T-helper 17 cell (primary cell): ENCODE results near the gene CERS2. TPM values are rescaled to one million over a fixed set of nuclear protein-coding genes. Genes with fewer than 3 reads are reported as not detected.
A peak's percentile ranks its signal among the peaks of the same experiment; 100 is the strongest.
"Not testable (repeated sequence)": the region's sequence is repeated elsewhere in the genome, so short reads cannot be mapped to it uniquely, and the experiment has no call there.

Experiments used
- ATAC-seq: fragments of 150-1000 bp; cut with Tn5 transposase; 2 replicates; pipeline ENCODE4 v1.10.0; 2021; ENCODE audit warnings: mild to moderate bottlenecking, moderate library complexity
- DNase-seq, 3 donors: peaks; one replicate each; pipeline versions ENCODE4 v3.0.0 to v3.0.0-alpha.2; 2020 to 2021
- H3K9me3 ChIP-seq: one replicate; pipeline ENCODE4 v1.7.0; 2013; ENCODE audit warnings: low read length, mild to moderate bottlenecking; ENCODE audit not compliant: control insufficient read depth, poor library complexity, severe bottlenecking
- H3K27ac Mint-ChIP-seq: one replicate; pipeline ENCODE4 v1.8.0; 2022; ENCODE audit warnings: mild to moderate bottlenecking, moderate library complexity, mixed read lengths
- H3K27me3 Mint-ChIP-seq: one replicate; pipeline ENCODE4 v1.8.0; 2022; ENCODE audit warnings: mixed read lengths
- H3K36me3 Mint-ChIP-seq: one replicate; pipeline ENCODE4 v1.8.0; 2022; ENCODE audit warnings: low read depth, mixed read lengths
- H3K4me1 Mint-ChIP-seq: one replicate; pipeline ENCODE4 v1.8.0; 2022; ENCODE audit warnings: mild to moderate bottlenecking, mixed read lengths
- H3K4me3 Mint-ChIP-seq: one replicate; pipeline ENCODE4 v1.8.0; 2022; ENCODE audit warnings: mild to moderate bottlenecking, moderate library complexity, mixed read lengths
- total RNA-seq, 4 donors: library from RNA in 2 of 4; stranded (reverse) in 2 of 4; gene quantifications; one replicate each; pipeline ENCODE4 v1.2.3 and lab custom pipeline; 2022 to 2026

CERS2 gene
- total RNA-seq, 2 donors from 2014 or later, result 108 to 142 TPM

DNA sequence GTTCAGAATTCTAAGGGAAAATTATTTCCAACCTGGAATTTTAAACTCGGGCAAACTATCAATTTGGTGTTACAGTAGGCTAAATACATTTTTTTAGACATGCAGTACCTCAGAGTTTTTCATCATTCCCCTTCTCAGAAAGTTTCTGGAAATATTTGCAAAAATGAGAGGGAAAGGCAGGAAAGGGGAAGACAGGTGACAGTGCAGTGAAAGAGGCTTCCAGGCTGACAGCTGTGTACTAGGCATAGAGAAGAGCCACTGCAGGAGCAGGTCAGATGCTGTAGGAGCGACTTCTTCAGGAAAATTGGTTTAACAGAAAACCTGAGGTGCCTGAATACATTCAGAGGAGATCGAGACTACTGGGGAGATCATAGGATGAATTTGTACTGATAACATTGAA, 19.9 kb downstream of the CERS2 start:
- ATAC-seq (no peak), DNase-seq (no peak)
- no peak overlapping the region for H3K4me3 Mint-ChIP-seq
- H3K9me3 ChIP-seq, result no peaks in the 10 kb centered on the region
- H3K4me1 Mint-ChIP-seq, result peaks cover 7% of the 10 kb centered on the region
- H3K36me3 Mint-ChIP-seq, result peaks cover 11% of the 10 kb centered on the region
- H3K27ac Mint-ChIP-seq, result no peak overlapping the region
- H3K27me3 Mint-ChIP-seq, result no peaks in the 10 kb centered on the region

DNA sequence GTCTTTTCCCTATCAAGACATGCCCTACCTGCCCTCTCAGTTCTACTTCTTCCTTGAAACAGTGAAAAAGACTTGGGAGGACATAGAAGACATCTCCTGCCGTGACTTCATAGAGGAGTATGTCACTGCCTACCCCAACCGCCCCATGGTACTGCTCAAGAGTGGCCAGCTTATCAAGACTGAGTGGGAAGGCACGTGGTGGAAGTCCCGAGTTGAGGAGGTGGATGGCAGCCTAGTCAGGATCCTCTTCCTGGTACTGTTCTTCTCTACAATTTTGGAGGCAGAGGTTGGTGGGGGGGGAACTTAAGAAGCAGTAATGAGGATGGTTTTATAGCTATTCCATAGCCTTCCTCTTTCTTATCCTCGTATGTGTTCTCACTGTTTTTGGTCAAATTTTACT, 29.8 kb downstream of the CERS2 start:
- Mint-ChIP-seq H3K36me3 (peaks cover 13% of the 10 kb centered on the region), H3K4me3 (no peak overlapping the region), H3K27me3 (no peaks in the 10 kb centered on the region), H3K4me1 (peaks cover 2% of the 10 kb centered on the region), H3K27ac (no peak overlapping the region)
- no peak for DNase-seq
- no peak for ATAC-seq
- no peaks in the 10 kb centered on the region for H3K9me3 ChIP-seq

DNA sequence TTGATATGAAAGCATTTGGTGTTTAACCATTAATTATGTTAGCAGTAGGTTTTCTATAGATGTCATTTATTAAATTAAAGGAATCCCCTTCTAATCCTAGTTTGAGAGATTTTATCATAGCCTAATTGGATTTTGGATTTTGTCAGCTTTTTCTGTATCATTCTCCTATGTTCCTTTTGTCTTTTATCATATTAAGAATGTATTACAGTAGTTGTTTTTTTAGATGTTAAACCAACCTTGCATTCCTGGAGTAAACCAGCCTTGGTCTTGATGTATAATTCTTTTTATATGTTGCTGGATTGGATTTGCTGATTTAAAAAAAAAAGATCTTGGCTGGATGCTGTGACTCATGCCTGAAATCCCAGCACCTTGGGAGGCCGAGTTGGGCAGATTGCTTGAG, 42.9 kb downstream of the CERS2 start:
- no peaks in the 10 kb centered on the region for H3K9me3 ChIP-seq
- Mint-ChIP-seq H3K27ac (no peak overlapping the region), H3K36me3 (peaks cover 20% of the 10 kb centered on the region), H3K4me1 (peaks cover 19% of the 10 kb centered on the region), H3K27me3 (no peaks in the 10 kb centered on the region), H3K4me3 (no peak overlapping the region)
- no peak for ATAC-seq
- no peak for DNase-seq

DNA sequence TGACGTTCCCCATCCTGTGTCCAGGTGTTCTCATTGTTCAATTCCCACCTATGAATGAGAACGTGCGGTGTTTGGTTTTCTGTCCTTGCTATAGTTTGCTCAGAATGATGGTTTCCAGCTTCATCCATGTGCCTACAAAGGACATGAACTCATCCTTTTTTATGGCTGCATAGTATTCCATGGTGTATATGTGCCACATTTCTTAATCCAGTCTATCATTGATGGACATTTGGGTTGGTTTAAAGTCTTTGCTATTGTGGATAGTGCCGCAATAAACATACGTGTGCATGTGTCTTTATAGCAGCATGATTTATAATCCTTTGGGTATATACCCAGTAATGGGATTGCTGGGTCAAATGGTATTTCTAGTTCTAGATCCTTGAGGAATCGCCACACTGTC, 45.9 kb downstream of the CERS2 start:
- not testable (repeated sequence) for H3K27me3 Mint-ChIP-seq, DNase-seq, H3K4me3 Mint-ChIP-seq, ATAC-seq, H3K27ac Mint-ChIP-seq, H3K9me3 ChIP-seq
- peaks cover 13% of the 10 kb centered on the region for H3K4me1 Mint-ChIP-seq
- peaks cover 15% of the 10 kb centered on the region for H3K36me3 Mint-ChIP-seq

DNA sequence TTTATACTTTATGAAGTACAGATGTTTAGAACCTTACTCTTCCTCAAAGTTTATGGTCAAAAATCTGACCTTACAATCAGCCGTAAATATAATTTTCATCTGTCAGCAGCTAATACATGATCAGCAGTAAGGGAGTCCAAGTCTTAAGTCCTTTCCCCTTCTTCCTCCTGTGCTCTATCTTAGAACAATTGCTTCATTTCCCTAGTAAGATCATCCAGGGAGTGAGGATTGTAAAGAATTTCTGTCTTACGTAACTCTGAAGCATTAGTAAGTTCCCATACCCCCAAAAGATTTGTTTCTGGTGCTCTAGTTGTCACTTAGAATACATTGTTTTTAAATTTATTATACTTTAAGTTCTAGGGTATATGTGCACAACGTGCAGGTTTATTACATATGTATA, 46.3 kb downstream of the CERS2 start:
- H3K27ac Mint-ChIP-seq, result no peak overlapping the region
- ATAC-seq (no peak), DNase-seq (no peak)
- H3K9me3 ChIP-seq, result no peaks in the 10 kb centered on the region
- H3K4me3 Mint-ChIP-seq, result peak overlapping the region; percentile 43
- peaks cover 13% of the 10 kb centered on the region for H3K4me1 Mint-ChIP-seq
- H3K27me3 Mint-ChIP-seq, result no peaks in the 10 kb centered on the region
- H3K36me3 Mint-ChIP-seq, result peaks cover 15% of the 10 kb centered on the region

DNA sequence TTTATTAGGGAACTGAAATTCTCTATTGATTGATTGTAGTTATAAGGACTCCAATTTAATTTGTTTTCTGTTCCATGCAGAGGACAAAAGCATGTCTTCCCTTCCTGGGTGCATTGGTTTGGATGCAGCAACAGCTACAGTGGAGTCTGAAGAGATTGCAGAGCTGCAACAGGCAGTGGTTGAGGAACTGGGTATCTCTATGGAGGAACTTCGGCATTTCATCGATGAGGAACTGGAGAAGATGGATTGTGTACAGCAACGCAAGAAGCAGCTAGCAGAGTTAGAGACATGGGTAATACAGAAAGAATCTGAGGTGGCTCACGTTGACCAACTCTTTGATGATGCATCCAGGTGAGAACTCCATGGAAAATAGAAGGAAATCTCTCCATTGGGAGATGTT, 47.0 kb downstream of the CERS2 start:
- peaks cover 13% of the 10 kb centered on the region for H3K4me1 Mint-ChIP-seq
- no peak for ATAC-seq
- no peaks in the 10 kb centered on the region for H3K27me3 Mint-ChIP-seq
- peaks cover 15% of the 10 kb centered on the region for H3K36me3 Mint-ChIP-seq
- H3K9me3 ChIP-seq, result no peaks in the 10 kb centered on the region
- no peak for DNase-seq
- H3K4me3 Mint-ChIP-seq, result peak overlapping the region; percentile 9
- peak overlapping the region; percentile 94 for H3K27ac Mint-ChIP-seq

DNA sequence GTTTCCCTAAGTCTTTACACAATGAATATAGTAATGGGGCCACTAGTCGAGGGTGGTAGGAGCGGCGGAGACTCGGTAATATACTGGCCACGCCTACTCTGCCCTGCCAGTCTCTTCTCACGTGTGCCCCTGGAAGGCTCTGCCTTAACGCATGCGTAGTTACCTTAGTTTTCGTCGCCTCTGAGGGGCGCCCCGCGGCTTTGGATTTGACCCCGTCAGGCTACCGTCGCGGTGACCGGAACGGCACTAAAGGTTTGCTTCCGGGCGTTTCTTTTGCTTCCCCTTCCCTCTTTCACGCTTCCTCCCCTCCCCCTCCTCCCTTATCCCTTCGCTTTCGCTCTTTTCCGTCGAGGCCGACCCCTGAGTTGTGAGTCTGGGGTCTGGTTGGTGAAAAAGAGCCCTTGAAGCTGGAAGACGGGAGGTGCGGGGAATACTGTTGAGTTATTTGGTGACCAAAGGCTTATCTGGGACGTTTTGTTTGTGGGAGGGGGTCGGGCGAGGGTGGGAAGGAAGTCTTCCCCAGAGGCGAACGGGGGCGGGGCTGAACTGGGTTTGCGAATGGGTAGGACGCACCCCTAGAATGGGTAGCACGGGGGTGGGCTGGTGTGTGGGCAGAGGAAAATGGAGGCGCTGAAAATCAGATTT, 48.4 kb downstream of the CERS2 start, which contains the start of gene SETDB1:
SETDB1 (plus strand) TSS at position 267 of the 645 bp plus-strand sequence. CDS start 1,352 bp downstream, outside the sequence.
- peaks cover 13% of the 10 kb centered on the region for H3K36me3 Mint-ChIP-seq

DNA sequence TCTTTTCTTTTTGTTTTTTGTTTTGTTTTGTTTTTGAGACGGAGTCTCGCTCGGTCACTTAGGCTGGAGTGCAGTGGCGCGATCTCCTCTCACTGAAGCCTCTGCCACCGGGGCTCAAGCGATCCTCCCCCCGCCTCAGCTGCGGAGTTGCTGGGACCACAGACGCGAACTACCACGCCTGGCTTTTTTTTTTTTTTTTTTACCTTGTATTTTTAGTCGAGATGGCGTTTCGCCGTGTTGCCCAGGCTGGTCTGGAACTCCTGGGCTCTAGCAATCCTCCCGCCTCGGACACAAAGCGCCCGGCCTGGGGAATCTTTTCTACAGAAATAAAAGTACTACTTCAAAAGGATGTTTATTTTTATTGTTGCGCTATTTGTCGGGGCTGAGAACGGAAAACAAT, 49.6 kb downstream of the CERS2 start:
- H3K27ac Mint-ChIP-seq, result peak overlapping the region; percentile 94

More for the DNA sequence above, 48.4 kb downstream of the CERS2 start, which contains the start of gene SETDB1:
- Mint-ChIP-seq H3K4me3 (peak within 1 kb of the TSS; percentile 95), H3K27ac (peak within 1 kb of the TSS; percentile 94), H3K4me1 (peaks cover 18% of the 10 kb centered on the region), H3K27me3 (no peaks in the 10 kb centered on the region)
- peak; percentile 97 for ATAC-seq
- no peaks in the 10 kb centered on the region for H3K9me3 ChIP-seq
- DNase-seq, result peak; percentile 73 to 82 (median 80)

DNA sequence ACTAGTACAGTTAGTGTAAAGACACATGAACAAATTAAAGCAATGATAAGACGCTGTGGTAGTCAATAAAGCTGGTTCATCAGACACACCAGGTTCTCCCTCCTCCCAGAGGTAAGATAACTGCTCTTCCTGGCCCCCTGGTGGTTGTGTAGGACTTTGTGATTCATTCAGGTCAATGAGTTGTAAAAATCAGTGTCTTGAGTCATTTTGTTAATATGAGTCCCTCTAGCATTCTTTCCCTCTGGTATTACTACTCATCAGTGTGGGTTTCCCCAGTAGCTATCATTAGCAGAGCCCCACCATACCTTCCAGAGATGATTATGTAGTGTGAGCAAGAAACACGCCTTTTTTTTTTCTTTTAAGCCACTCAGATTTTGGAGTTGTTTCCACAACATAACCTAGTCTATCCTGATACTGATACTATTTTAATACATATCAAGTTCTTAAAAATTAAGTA, 52.1 kb downstream of the CERS2 start:
- H3K36me3 Mint-ChIP-seq, result peaks cover 3% of the 10 kb centered on the region
- no peak overlapping the region for H3K4me3 Mint-ChIP-seq
- peak overlapping the region; percentile 69 for H3K27ac Mint-ChIP-seq

More for the DNA sequence above, 49.6 kb downstream of the CERS2 start:
- no peaks in the 10 kb centered on the region for H3K27me3 Mint-ChIP-seq
- H3K9me3 ChIP-seq, result no peaks in the 10 kb centered on the region
- peak overlapping the region; percentile 95 for H3K4me3 Mint-ChIP-seq
- ATAC-seq (no peak), DNase-seq (no peak)
- H3K4me1 Mint-ChIP-seq, result peaks cover 18% of the 10 kb centered on the region
- peaks cover 11% of the 10 kb centered on the region for H3K36me3 Mint-ChIP-seq

DNA sequence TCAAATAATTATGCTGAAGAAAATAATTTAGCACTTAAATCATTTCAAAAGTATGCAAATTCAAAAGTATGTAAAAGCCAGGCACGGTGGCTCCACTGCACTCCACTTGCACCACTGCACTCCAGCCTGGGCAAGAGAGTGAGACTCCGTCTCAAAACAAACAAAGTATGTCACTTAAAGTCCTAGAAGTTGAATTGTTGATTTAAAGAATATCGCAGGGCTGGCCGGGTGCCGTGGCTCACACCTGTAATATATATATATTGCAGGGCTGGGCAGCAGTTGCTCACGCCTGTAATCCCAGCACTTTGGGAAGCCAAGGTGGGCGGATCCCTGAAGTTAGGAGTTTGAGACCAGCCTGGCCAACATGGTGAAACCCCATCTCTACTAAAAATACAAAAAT, 57.2 kb downstream of the CERS2 start:
- H3K27ac Mint-ChIP-seq, result no peak overlapping the region
- peaks cover 5% of the 10 kb centered on the region for H3K27me3 Mint-ChIP-seq
- peaks cover 7% of the 10 kb centered on the region for H3K4me1 Mint-ChIP-seq
- no peak for DNase-seq
- H3K4me3 Mint-ChIP-seq, result no peak overlapping the region
- no peak for ATAC-seq
- H3K36me3 Mint-ChIP-seq, result peaks cover 2% of the 10 kb centered on the region
- H3K9me3 ChIP-seq, result no peaks in the 10 kb centered on the region

More for the DNA sequence above, 52.1 kb downstream of the CERS2 start:
- DNase-seq (peak; percentile 32 to 61 (median 44)), ATAC-seq (peak; percentile 40)
- Mint-ChIP-seq H3K27me3 (no peaks in the 10 kb centered on the region), H3K4me1 (peaks cover 10% of the 10 kb centered on the region)
- no peaks in the 10 kb centered on the region for H3K9me3 ChIP-seq

Other genes with a start within 250 kb of the CERS2 start
- gene CTSS, start 209.1 kb downstream of the CERS2 start, total RNA-seq, result 100 to 1,000 TPM; 103 to 139 TPM
- 10 to 100 TPM in 1 of 2 donors, 1 to 10 TPM in 1; 8.7 to 10.4 TPM for gene CTSK, start 166.6 kb downstream of the CERS2 start, total RNA-seq
- gene ARNT, start 98.2 kb downstream of the CERS2 start, total RNA-seq, result 10 to 100 TPM; 27.3 to 32.3 TPM
- gene CTXND2, start 87.7 kb downstream of the CERS2 start, total RNA-seq, result not detected
- 10 to 100 TPM; 44.0 to 51.0 TPM for gene SETDB1, start 48.5 kb downstream of the CERS2 start, total RNA-seq
- under 1 TPM in 1 of 2 donors, not detected in 1; 0.15 TPM for gene ANXA9, start 7.5 kb upstream of the CERS2 start, total RNA-seq
- gene MINDY1, start 32.1 kb upstream of the CERS2 start, total RNA-seq, result 10 to 100 TPM; 19.0 to 31.6 TPM
- gene PRUNE1, start 33.6 kb upstream of the CERS2 start, total RNA-seq, result 10 to 100 TPM; 15.8 to 30.0 TPM
- gene BNIPL, start 61.8 kb upstream of the CERS2 start, total RNA-seq, result under 1 TPM; 0.42 to 0.57 TPM
- under 1 TPM; 0.47 to 0.52 TPM for gene C1orf56, start 72.9 kb upstream of the CERS2 start, total RNA-seq
- gene CDC42SE1, start 84.8 kb upstream of the CERS2 start, total RNA-seq, result 100 to 1,000 TPM; 375 to 433 TPM
- gene MLLT11, start 85.6 kb upstream of the CERS2 start, total RNA-seq, result 1 to 10 TPM; 4.0 to 5.0 TPM
- gene GABPB2, start 95.9 kb upstream of the CERS2 start, total RNA-seq, result 10 to 100 TPM in 1 of 2 donors, 1 to 10 TPM in 1; 9.9 to 25.5 TPM
- 10 to 100 TPM in 1 of 2 donors, 1 to 10 TPM in 1; 9.5 to 11.3 TPM for gene SEMA6C, start 171.8 kb upstream of the CERS2 start, total RNA-seq
- gene TNFAIP8L2, start 181.8 kb upstream of the CERS2 start, total RNA-seq, result 1 to 10 TPM; 3.6 to 5.4 TPM
- under 1 TPM; 0.39 to 0.70 TPM for gene LYSMD1, start 191.1 kb upstream of the CERS2 start, total RNA-seq
- 10 to 100 TPM; 33.7 to 37.8 TPM for gene SCNM1, start 191.3 kb upstream of the CERS2 start, total RNA-seq
- 1 to 10 TPM; 1.0 to 3.0 TPM for gene TMOD4, start 201.1 kb upstream of the CERS2 start, total RNA-seq
- gene VPS72, start 215.4 kb upstream of the CERS2 start, total RNA-seq, result 10 to 100 TPM; 27.4 to 33.2 TPM
- gene PIP5K1A, start 223.7 kb upstream of the CERS2 start, total RNA-seq, result 10 to 100 TPM; 41.6 to 43.3 TPM